Measurements from ENCODE around the gene ALDH1L1.

The ALDH1L1 gene

DNA sequence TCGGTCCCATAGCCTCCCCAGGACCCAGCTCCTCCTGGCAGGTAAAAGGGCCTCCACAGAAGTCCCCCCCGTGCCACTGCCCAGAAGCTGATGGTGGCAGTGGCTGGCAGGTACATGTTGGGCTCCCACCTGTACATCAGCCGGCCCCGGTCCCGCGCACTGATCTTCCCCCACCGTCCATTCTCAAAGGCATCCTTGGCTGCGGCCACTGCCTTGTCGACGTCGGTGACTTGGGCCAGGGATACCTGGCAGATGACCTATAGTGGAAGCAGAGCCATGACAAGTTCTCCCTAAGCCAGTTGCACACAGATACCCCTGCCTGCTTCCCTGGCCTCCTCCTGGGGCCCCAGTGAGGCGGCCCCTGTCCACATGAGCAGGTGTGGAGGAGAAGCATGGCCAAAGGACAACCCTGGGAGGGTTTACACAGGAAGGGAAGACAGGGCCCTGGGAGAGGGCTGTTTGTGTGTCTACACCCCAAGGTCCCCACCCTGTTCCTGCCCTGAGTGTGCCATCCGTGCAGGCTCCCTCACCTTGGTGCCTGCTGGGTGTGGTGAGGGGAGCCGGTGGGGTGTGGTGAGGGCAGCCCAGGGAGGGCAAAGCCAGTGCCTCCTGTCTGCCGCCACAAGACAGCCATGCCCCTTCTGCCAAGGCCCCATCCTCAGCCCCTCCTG is 44.8 kb downstream of the ALDH1L1 start:
- DNase-seq (ENCODE audit: insufficient read length, low spot score) (no peak), FAIRE-seq (no peak)

DNA sequence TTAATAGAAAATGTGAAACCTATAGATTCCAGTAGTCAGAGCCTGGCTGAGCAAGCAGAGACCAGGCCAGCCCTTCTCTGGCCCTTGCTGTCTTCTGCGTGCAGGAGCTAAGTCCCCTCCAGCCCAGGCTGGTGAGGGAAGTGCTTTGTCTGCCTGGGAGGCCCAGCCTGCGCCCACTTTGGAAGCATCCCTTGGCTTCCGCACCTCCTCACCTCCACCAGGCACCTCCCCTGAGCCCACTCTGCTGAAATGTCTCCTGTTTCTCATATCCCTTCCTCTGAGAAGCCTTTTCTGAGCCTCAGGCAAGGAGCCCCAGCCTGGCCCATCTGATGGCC is 45.3 kb downstream of the ALDH1L1 start:
- DNase-seq (ENCODE audit: insufficient read length, low spot score): no peak
- no peak for FAIRE-seq

DNA sequence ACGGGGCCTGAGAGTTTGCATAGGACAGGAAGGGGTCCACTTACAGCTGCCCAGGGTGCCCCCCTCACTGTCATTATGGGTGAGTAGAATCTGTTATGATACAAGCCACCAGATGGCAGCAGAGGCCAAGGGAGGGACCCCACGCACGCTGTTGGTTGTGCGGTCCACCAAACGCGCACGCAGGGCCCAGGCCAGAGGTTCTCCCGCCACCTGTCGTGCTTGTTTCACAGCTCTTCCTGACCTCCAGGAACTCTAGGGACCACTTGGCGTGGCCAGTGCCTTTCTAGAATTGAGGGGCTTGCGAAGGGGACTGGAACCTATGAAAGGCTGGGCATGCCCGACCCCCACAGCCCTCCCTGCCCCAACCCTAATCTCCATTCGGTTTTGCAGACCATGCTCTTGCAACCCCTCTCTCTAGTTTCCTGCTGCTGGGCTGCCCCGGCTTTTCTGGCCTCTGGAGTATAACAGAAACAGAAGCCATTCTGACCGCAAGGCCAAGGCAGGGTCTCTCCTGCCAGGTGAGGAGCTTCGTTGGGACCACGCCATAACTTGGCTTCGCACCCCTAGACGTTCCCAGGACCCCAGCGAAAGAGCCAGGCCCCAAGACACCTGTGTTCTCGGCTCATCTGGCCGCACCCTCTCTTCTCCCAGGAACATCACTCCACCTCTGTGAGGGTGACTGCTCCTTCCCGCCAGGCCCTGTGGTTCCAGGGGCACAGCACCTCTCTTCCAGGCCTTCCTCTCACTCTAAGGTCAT is 46.0 kb downstream of the ALDH1L1 start:
- no peak for FAIRE-seq

DNA sequence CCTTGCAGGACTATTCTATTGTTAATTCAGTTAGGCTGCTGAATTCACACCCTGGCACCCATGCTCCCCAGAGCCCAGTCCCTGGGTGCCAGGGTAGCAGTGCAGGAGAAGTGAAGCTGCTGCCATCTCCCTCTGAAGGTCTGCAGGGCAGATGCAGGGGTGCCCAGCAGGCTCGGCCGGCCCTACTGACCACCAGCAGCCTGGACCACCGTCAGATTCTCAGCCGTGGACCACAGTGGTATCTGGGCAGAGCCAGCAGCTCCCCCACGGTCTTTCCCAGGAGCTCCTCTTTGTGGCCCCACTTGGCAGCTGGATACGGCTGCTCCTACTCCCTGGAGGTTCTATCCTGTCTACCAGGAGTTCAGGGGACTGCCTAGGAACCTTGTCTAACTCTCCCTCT is 46.8 kb downstream of the ALDH1L1 start:
- FAIRE-seq (no peak), DNase-seq (ENCODE audit: insufficient read length, low spot score) (no peak)

More for the DNA sequence above, 46.0 kb downstream of the ALDH1L1 start:
- peak; percentile 42 for DNase-seq (ENCODE audit: insufficient read length, low spot score)

DNA sequence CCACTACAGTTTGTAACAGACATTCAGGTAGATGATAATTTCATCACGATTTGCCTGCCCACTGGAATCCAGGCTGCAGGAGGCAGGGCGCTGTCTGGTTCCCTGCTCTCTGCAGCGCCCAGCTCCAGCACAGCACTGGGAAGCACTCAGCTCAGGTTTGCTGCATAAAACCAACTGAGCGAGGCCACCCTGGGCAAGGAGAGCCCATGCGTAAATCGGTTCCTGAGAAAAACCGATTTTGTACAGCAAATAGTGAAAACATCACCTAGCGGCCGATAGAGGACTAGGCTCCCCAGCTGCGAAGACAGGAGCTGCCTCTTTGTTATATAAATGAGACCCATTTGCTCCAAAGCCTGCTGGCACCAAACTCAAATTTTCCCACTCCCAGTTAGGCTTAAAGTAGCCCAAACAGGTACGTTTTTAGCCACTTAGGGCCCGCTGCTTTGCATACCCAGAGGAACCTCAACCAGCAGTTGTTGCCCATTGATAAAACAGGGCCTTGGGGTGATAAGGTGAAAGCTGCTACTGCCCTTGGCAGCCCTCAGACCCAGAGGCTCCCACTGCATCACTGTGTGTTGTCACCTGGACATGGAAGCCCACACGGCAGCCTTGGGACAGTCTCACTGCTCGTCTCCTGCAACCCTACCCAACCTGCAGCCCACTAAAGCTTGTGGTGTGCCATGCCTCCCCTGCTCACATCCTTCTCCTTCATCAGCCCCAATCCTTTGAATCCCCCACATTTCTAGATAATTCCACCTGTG is 47.5 kb downstream of the ALDH1L1 start:
- FAIRE-seq: no peak
- DNase-seq (ENCODE audit: insufficient read length, low spot score): no peak

DNA sequence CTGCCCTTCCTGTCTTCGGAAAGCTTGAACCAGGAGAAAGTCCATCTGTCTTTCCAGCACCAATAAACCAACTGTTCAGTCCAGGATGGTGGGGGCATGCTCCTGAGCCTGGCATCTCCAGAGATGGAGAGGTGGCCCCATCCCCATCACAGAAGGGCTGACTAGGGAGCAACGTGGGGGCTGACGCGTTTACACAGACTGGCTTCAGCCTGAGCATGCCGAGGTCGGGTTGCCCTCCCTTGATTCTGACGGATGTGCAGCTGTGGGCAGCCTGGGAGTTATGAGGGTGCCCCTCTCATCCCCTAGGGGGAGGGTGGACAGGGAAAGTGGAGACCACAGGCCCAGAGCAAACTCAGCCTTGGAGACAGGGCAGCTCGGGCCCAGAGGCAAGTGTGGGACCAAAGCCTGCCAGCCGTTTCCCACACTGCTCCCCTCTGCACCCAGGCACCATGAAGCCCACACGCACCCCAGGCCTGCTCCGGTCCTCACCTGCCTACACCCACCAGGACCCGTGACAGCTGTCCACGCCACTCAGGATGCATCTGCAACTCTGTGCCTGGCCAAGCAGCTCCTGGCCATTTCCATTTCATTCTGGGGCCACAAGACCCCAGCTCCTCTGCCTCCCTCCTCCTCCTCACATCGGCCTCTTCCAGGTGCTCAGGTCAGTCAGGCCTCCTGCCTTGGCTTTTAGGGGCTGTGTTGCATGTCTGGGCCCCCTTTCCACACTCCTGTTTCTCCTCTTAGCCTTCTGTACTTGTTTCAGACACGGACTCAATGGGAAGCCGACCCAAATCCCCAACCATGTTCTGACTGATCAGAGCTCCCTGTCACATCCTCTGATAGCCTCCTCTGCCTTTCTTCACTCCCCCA is 48.3 kb downstream of the ALDH1L1 start:
- FAIRE-seq: no peak
- DNase-seq (ENCODE audit: insufficient read length, low spot score): no peak

DNA sequence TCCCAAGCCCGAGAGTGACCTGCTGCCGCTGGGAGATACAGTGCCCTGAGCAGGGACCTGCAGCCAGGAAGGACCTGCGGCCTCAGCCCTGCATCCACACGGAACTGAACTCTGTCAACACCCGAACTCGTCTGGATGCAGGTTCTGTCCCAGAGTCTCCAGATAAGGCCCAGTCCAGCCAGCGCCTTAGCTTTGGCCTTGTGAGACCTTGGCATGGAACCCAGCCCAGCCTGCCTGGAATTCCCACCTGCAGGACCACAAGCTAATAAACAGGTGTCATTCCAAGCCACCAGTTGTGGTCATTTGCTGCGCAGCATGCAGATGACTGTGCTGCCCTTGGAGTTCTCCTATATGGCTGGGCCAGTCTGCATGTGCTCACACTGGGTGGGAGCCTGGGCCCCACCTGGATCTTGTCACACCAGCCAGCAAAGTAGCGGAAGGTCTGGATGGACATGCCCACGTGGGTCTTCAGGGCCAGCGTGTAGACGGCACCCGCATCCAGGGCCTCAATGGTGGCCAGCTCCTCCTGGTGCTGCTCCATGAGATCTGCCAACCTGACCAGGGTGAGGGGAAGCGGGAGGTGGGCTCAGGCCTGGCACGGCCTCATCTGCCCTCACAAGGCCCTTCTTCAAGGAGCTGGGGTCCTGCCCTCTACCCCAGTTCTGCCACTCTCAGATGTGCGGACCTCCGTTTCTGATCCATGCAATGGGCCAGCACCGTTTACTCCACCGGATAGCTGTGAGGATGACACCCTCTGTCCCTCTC is 49.2 kb downstream of the ALDH1L1 start:
- FAIRE-seq (no peak), DNase-seq (ENCODE audit: insufficient read length, low spot score) (no peak)

DNA sequence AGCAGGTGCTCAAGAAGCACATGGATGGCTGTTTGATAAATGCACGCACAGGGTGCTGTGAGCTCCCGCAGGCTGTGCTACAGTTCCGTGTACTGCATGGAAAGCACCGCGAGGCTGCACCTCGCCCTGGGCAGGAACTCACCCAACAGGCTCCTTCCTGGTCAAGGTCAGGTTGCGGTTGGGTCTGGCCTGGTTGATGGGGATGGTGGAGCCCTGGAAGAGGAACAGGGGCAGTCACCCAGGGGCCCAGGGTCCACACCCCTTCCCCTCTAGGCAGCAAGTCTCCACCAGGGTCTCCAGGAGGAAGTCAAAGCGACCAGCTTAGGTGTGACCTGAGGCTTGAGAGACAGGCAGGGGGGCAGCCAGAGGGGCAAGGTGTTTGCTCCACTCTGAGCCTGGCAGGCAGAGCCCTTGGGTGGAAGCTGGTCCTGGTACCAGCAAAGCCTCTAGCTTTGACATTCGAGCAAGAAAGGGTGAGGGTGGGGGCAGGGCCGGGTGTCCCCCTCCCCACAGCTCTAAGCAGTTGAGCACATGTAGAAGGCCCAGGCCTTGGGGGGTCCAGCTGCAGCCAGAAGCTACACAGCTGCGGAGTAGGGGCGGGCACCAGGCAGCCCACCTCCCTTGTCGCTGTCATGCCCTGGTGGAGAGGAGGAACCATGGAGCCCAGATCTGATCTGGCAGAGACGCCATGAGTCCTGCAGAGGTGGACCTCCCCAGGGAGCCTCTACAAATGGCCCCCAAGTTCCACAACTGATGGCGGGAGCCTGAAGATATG is 50.1 kb downstream of the ALDH1L1 start:
- FAIRE-seq (no peak), DNase-seq (ENCODE audit: insufficient read length, low spot score) (no peak)

DNA sequence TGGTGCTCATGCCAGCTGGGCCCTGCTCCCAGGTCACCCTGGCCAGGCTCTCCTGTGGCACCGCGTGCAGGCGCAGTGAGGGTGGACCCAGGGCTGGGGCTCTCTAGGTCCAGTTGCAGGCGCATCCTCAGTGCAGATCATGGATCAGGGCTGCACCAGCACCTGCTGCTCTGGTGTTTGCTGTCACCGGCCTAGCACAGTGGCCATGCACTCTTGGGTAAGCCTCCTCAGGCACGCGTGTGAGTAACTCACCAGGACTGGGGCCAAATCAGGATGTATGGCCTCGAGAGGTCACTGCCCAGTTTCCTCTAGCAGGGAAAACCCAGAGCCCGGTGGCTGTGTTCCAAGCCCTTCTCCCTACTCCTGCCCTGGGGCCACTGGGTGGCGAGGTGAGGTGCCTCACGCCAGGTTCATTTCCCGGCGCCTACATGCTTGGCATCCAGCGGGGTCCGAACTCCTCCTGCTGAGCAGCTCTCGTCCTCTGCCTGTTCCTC is 50.9 kb downstream of the ALDH1L1 start:
- no peak for FAIRE-seq
- no peak for DNase-seq (ENCODE audit: insufficient read length, low spot score)

DNA sequence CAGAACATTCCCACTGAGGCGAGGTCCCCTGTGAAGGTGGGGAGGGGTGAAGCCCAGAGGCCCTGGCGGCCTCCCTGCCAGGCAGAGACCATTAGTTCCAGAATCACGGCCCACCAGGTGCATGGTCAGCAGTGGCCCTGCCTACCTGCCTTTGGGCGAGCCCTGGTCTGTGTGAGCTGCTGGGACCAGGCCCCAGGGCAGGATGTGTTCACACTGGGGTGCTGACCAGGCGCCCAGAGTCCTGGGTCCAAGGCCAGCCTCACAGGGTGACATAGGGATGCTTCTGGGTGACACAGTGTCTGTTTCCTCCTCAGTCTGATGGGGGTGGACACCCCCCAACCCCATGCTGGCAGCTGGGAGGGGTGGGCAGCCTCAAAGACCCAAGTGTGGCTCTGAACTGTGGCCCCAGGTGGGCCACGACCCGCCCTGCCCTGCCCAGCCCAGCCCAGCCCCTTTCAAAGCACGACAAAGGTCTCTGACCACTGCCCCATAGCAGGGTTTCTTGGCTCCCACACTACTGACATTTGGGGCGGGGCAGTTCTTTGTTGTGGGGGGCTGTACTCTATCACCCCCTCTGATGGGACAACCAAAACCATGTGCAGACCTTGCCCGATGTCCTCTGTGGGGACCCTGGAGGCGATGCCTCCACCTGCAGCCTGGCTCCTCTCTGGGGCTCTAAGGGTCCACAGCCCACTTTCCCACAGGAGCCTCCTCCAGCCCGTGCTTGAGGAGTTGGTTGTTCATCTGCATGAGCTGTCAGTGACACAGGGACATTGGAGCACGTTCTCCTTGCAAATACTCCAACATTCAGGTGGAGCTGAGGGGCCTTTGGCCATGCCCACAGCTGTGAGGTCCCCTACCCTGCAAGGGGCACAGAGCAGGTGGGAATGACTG is 51.6 kb downstream of the ALDH1L1 start:
- FAIRE-seq: no peak
- no peak for DNase-seq (ENCODE audit: insufficient read length, low spot score)

DNA sequence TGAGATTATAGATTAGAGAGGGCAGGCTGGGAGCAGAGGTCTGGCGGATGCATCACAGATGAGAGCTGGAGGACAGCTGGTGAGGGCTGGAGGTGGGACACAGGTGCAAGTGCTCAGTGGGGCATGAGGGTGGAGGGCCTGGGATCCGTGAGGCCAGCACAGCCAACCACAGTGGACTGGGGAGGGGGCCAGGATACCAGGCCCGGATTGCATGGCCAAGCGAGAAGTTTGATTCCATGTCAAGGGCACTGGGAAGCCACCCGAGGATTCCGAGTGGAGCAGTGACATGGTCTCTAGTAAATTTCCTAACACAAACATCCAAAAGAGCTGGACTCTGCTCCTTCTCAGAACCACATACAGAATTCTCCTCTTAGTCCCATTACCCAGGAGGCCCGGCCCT is 52.5 kb downstream of the ALDH1L1 start:
- no peak for FAIRE-seq
- no peak for DNase-seq (ENCODE audit: insufficient read length, low spot score)

DNA sequence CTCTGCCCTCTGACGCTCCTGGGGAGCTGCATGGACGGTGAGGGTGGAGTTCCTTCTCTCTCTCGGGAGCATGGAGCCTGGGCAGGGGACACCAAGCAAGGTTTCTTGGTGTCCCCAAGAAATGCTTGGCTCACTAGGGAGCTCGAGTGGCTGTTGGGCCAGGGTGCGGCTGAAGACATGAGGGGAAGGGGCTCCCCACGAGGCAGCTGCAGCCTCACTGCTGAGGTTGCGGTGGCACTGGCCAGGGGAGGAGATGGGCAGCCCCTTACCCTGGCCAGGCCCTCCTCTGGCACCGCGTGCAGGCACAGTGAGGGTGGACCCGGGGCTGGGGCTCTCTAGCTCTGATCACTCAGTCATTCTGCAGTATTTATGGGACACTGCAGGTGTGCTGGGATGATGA is 52.9 kb downstream of the ALDH1L1 start:
- DNase-seq (ENCODE audit: insufficient read length, low spot score) (no peak), FAIRE-seq (no peak)

DNA sequence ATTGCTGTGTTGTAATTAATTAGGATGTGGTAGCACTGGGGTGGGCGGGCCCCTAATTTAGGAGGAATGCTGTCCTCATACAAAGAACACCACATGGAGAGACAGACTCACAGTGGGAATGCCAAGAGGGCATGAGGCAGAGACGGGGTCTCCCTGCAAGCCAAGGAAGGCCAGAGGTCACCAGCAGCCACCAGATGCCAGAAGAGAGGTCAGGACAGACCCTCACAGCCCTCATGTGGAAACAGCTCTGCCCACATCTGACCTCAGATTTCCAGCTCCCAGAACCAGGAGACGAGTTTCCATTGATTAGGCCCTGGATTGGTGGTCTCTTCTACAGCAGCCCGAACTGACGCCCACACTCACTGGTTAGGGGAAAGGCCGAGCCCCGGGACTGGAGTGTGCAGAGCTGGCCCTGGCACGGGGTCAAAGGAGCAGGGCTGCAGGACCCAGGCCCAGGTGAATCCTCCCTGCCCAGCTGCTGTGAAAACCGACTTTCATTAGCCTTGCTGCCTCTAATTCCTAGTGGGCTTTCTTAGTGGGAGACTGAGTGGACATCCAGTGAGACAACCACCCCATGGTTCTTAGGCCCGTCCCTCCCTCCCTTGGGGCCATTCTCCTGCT is 53.5 kb downstream of the ALDH1L1 start:
- FAIRE-seq (no peak), DNase-seq (ENCODE audit: insufficient read length, low spot score) (no peak)

DNA sequence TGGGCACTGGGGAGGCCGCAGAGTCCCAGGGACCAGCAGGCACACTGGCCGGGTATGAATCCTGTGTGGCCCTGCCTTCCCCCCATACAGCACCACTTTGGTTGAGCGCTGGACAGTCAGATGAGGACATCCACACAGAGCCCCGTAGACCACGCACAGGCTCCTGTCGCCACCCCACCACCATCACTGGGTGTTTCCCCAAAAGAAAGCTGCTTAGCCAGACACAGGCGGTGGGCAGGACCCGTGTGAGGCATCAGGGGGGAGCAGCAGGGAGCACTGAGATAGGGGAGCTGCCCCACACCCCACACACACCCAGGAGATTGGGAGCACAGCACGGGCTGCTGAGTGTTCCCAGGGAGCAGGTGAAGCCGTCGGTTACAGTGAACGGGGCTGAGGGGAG is 54.1 kb downstream of the ALDH1L1 start:
- no peak for FAIRE-seq
- no peak for DNase-seq (ENCODE audit: insufficient read length, low spot score)

DNA sequence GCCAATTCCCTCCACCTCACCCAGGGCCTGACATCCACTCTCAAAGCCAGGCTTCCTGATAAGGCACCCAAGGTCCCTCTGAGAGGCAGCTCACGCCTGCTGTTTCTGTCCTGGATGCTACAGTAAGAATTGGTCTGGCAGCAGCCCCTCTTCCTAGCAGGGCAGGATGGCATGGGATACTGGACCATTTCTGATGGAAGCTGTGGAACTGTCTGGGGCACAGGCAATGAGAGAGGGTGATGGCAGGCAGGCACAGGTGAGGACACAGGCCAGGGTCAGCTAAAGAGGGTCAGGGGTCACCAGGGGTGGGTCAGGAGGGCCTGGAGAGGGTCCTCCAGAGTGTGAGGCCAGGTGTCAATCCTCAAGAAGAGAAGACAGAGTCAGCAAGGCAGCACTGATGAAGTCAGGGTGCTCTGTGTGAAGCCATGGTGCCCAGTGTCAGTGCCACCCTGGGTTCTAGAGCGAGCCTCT is 54.6 kb downstream of the ALDH1L1 start:
- FAIRE-seq: no peak
- no peak for DNase-seq (ENCODE audit: insufficient read length, low spot score)

DNA sequence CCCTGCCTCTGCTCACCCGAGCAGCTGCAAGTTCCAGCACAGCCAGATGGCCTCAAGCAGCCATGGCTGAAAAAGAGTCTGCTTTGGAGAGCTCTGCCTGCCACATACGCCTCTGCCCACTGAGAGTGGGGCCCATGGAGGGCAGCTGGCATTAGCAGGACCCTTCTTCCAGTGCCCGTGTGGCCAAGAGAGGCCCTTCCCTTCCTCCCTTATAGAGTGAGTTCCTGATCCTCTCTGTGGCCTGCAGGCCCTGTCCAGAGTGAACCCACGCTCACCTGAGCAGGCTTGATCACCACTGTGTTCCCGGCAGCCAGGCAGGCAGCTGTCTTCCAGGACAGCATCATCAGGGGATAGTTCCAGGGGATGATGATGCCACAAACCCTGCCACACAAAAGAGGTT is 55.0 kb downstream of the ALDH1L1 start:
- no peak for DNase-seq (ENCODE audit: insufficient read length, low spot score)
- FAIRE-seq: no peak

DNA sequence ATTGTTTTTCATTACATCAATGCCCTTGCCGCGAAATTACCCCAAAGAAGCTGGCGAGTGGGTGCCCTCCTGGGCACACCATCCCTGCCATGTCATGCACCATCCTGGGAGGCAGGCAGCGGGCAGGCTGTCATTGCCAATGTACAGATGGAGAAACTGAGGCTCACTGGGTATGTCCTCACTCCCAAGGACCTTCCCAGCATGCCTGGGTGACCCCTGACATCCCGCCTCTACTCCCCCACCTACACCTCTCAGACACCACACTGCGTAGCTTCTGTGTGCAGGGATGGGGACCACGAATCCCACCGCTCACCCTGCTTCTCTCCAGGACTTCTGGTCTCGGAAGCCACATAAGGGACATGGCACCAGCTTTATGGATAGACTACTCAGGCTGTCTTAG is 55.5 kb downstream of the ALDH1L1 start:
- DNase-seq (ENCODE audit: insufficient read length, low spot score) (no peak), FAIRE-seq (no peak)
